GM12873 (cell line): ENCODE data around the gene GNAQ.

Source experiments
- CTCF ChIP-seq: IDR thresholded peaks from 2 replicates; pipeline ENCODE4 v1.5.1; 2012; ENCODE audit warnings: low read depth, mild to moderate bottlenecking, moderate library complexity, low read length, control low read depth; ENCODE audit not compliant: insufficient read depth; ENCODE audit errors: missing control alignments

The GNAQ gene

GRCh38 chr9:77989458-77989857 is 42.2 kb downstream of the GNAQ start:
- TF ChIP-seq CTCF: no peak

GRCh38 chr9:77988630-77989029 is 43.0 kb downstream of the GNAQ start:
- TF ChIP-seq CTCF: no peak

- no peak for TF ChIP-seq CTCF
Observed at GRCh38 chr9:77987880-77988525, 43.6 kb downstream of the GNAQ start.

GRCh38 chr9:77987081-77987656 is 44.4 kb downstream of the GNAQ start:
- no peak for TF ChIP-seq CTCF

GRCh38 chr9:77985996-77986395 is 45.6 kb downstream of the GNAQ start:
- TF ChIP-seq CTCF: no peak

GRCh38 chr9:77983320-77983662 is 48.3 kb downstream of the GNAQ start:
- TF ChIP-seq CTCF: no peak

GRCh38 chr9:77982581-77983319 is 48.9 kb downstream of the GNAQ start:
- TF ChIP-seq CTCF: no peak
